Measurements from ENCODE around the gene NRXN3. TPM values are rescaled to one million over a fixed set of nuclear protein-coding genes. Genes with fewer than 3 reads are reported as not detected.

NRXN3 gene
- total RNA-seq, 1 experiment from 2014 or later, result 0.80 TPM

DNA sequence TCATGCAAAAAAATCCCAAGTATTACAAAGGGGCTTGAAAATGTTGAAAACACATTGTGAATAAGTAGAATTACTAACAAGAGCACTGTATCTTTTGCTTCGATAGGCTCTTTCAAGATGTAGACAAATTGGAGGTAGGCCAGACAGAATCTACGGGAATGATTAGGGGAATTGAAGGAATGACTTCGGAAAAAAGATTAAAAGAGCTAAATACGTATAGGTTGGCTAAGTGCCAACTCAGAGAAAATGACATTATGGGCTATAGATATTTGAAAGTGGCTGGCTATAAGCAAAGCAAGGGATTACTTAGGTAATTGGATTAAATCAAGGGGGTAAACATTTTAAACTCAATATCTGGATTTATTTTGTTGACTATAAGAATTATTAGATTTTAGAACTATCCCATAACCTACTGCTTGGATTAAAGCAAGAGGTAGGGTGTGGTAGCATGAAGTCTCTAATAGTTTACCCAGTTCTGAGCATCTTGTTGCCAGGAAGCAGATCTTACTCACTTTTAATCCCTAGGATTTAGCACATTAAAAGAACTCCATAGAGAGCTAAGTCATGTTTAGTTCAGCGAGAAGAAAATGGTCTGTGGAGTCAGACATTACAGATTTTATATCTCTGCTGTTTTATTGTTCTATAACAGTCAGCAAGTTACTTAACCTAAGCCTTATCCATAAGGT lies 1551.4 kb downstream of the NRXN3 start:
- DNase-seq, result no peak
- no peak overlapping the region for H3K4me3 ChIP-seq (ENCODE audit: insufficient read depth, low read depth, low read length)
- no peaks in the 10 kb centered on the region for H3K27me3 ChIP-seq (ENCODE audit: control insufficient read depth, insufficient read depth, low read length)
- no peaks in the 10 kb centered on the region for H3K36me3 ChIP-seq (replicated peaks; ENCODE audit: control insufficient read depth, insufficient read depth, low read length)

DNA sequence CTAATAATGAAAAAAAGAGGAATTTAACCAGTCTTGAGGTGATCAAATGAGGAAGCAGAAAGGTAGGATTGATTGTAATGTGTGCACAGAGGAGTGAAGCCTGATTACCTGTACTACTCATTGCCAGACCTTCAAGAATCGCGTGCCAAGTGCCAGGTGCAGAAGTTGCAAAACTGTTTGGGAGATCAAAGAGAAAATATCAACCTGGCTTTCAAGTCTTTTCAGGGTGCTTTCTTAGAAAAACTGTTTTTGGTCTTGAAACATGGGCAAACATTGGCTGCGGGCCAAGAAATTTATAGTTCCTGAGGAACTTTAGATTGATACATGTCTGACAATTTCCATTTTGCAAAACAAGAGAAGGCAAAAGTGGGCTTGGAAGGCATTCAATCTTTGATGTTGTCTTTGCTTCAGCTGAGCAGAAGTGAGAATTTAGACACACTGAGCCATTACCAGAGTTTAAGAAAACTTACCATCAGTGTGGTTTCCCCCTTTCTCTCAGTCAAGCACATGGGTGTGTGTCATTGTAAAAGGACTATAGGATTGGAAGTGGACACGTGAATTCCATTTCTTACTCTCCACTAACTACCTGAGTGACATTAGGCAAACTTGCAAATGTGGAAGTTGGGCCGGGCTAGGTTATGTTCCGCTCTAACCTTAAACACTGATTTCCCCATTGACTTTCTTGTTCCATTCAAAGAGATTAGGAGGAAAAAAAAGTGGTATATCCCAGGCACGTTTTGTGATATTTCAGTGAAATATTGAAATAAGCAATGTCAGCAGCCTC lies 1555.0 kb downstream of the NRXN3 start:
- DNase-seq, result no peak
- Histone ChIP-seq H3K4me3 (ENCODE audit: insufficient read depth, low read depth, low read length) (no peak overlapping the region), H3K27me3 (ENCODE audit: control insufficient read depth, insufficient read depth, low read length) (no peaks in the 10 kb centered on the region), H3K36me3 (replicated peaks; ENCODE audit: control insufficient read depth, insufficient read depth, low read length) (no peaks in the 10 kb centered on the region)

DNA sequence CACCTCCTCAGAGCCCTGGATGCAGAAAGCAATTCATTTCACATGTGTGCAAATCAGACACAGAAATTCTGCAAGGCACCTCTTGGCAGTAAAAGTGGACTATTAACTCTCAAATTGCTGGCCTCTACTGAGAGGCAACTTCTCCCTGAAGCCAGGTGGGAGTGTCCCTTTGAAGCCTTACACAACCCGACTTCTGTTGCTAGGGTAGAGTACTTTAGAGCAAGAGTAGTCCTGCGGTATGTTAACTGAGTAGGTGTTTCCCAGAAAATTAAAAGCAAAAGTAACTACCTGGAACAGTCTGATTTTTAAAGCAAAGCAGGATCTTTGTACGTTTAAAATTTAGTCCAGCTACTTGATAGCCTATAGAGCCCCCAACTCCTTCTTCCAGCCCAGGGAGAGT lies 1557.7 kb downstream of the NRXN3 start:
- Histone ChIP-seq H3K36me3 (replicated peaks; ENCODE audit: control insufficient read depth, insufficient read depth, low read length) (no peaks in the 10 kb centered on the region), H3K27me3 (ENCODE audit: control insufficient read depth, insufficient read depth, low read length) (no peaks in the 10 kb centered on the region), H3K4me3 (ENCODE audit: insufficient read depth, low read depth, low read length) (no peak overlapping the region)
- DNase-seq, result no peak

DNA sequence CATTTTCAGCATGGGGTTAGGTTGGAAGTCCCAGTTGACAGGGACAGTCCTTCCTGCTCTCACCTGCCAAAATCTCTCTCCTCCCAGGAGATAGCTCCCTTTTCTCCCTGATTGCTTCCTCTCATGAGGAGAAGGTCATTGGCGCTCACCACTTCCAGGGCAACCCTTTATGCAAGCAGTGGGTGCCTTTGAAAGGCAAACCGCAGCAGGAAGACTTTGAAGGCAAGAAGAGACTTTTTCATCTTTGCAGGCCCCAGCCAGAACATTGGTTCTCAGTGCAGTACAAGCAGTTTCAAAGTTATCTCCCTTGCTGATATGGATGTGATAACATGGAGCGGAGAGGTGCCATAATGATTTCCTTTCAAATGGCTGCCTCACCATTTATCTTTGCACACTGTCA lies 1558.2 kb downstream of the NRXN3 start:
- DNase-seq, result no peak
- Histone ChIP-seq H3K36me3 (replicated peaks; ENCODE audit: control insufficient read depth, insufficient read depth, low read length) (no peaks in the 10 kb centered on the region), H3K4me3 (ENCODE audit: insufficient read depth, low read depth, low read length) (no peak overlapping the region), H3K27me3 (ENCODE audit: control insufficient read depth, insufficient read depth, low read length) (no peaks in the 10 kb centered on the region)

DNA sequence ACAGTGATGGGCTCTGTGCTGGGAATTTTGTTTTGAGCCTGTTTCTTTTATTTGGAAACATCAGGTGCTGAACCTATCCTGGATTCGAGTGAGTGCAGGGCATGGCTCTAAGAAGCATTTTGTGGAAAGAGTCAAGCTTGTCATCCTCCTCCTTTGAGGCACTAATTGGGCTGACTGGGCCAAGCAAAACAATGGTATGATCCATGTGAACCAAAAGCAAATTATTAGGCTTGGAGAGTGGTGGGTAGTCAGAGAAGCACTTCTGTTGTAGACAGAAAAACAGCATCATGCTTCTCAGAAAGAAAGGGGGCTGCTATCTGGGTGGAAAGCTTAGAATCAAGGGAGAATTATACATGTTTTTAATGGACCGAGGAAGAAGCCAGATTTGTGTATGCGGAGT lies 1559.6 kb downstream of the NRXN3 start:
- H3K4me3 ChIP-seq (ENCODE audit: insufficient read depth, low read depth, low read length), result no peak overlapping the region
- DNase-seq, result no peak

DNA sequence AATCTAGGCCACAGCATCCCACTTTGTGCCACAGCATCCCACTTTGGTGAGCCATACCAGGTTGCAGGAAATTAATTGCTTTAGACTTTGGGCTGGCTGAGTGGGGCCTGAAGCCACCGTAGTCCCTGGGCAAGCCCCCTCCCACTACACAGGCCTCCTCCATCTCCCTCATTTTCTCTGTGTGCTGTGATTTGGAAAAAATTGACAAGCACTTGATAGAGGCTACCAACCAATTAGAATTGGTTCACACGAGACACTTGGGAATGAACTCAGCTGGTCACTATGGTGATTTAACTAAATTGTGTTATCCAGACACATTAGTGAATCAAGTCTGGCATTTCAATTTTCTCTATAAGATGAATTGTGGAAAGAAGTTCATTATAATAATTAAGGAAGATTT lies 1560.0 kb downstream of the NRXN3 start:
- no peaks in the 10 kb centered on the region for H3K27me3 ChIP-seq (ENCODE audit: control insufficient read depth, insufficient read depth, low read length)
- H3K36me3 ChIP-seq (replicated peaks; ENCODE audit: control insufficient read depth, insufficient read depth, low read length), result no peaks in the 10 kb centered on the region
- DNase-seq, result no peak
- H3K4me3 ChIP-seq (ENCODE audit: insufficient read depth, low read depth, low read length), result no peak overlapping the region

More for the DNA sequence above, 1559.6 kb downstream of the NRXN3 start:
- no peaks in the 10 kb centered on the region for H3K36me3 ChIP-seq (replicated peaks; ENCODE audit: control insufficient read depth, insufficient read depth, low read length)
- H3K27me3 ChIP-seq (ENCODE audit: control insufficient read depth, insufficient read depth, low read length), result no peaks in the 10 kb centered on the region

DNA sequence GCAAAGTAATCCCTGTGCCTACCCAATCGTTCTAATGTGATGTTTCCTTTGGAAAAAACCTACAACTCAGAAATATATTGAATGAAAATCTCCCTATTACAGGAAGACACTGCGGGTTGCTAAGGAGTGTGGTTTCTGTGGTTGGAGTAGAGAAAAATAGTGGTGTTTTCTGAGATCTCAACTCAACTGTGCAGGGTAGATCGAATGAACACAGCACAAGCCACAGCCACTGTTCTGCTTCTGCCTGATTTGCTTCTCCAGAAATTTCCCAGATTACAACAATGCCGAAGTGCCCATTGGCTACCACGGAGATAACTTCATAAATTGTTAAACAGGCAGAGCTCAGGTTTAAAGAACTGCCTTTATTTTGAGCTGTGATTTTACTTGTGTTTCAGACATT lies 1560.8 kb downstream of the NRXN3 start:
- Histone ChIP-seq H3K36me3 (replicated peaks; ENCODE audit: control insufficient read depth, insufficient read depth, low read length) (no peaks in the 10 kb centered on the region), H3K27me3 (ENCODE audit: control insufficient read depth, insufficient read depth, low read length) (no peaks in the 10 kb centered on the region), H3K4me3 (ENCODE audit: insufficient read depth, low read depth, low read length) (no peak overlapping the region)
- DNase-seq, result no peak

DNA sequence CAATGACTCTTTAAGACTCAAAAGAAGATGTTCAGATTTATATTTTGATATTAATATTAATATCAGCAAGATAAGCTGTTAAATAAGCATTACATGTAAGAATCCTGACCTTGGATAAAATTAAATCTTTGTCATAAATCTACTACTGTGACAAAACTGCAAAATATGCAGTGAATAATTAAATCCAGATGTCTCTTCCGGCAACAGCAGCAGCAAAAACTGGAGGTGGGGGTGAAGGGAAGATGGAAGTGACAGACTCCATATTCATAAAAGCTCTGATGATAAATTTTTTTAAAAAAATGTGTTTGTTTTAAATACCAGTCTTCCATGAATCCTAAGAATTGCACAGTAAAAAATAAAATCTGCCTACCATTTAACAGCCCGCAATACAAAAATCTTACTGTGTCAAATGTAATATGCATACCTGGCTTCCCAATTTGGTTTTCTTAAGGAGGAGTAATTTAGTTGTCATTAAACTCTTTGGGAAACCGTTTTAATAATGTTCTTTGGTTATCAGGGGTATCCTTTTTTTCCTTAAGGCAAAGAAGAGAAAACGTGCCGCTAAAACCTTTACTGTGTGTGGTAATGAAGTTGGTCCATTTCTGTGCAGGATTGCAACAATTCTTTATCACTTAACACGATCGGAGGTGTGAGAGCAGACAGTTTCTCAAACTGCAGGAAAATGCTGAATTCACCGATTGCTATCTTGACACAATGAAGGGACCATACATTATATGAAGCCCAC lies 1562.9 kb downstream of the NRXN3 start:
- DNase-seq, result no peak
- Histone ChIP-seq H3K36me3 (replicated peaks; ENCODE audit: control insufficient read depth, insufficient read depth, low read length) (no peaks in the 10 kb centered on the region), H3K4me3 (ENCODE audit: insufficient read depth, low read depth, low read length) (no peak overlapping the region), H3K27me3 (ENCODE audit: control insufficient read depth, insufficient read depth, low read length) (no peaks in the 10 kb centered on the region)

DNA sequence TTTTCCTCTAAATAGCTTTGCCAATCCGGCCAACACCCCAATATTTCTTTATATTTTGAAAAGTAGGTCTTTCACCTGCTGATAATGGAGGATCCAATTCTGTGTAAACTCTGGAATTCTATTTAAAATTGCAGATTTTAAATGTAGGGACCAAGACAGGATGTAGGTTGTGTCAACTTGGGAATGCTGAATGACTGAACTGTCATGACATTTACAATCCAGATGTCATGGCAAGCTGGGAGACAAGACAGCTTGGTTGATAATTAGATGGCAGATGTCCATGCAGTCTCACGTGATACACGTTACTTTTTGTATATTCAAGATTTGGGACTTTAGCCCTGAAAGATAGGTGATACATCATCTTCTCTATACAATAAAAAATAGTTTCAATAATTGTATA lies 1564.0 kb downstream of the NRXN3 start:
- no peak for DNase-seq
- no peaks in the 10 kb centered on the region for H3K27me3 ChIP-seq (ENCODE audit: control insufficient read depth, insufficient read depth, low read length)
- no peaks in the 10 kb centered on the region for H3K36me3 ChIP-seq (replicated peaks; ENCODE audit: control insufficient read depth, insufficient read depth, low read length)
- H3K4me3 ChIP-seq (ENCODE audit: insufficient read depth, low read depth, low read length), result no peak overlapping the region

DNA sequence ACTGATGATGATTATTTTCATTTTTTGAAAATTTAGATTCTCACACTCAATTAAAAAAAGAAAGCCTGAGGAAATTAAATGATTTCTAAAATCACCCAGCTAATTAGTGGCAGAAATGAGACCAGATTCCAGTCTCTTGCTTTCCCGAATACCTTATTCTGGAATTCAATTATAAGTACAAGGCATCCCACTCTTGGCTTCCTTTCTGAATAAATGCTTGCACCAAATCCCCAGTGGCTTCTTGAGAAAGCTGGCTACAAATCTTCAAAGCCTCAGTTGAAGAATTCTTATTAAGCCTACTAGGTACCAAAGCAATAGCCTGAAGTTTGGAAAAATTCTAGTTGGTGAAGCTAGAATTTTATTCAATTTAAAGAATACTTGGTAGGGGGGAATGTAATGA lies 1564.5 kb downstream of the NRXN3 start:
- DNase-seq, result no peak
- H3K4me3 ChIP-seq (ENCODE audit: insufficient read depth, low read depth, low read length), result no peak overlapping the region
- no peaks in the 10 kb centered on the region for H3K36me3 ChIP-seq (replicated peaks; ENCODE audit: control insufficient read depth, insufficient read depth, low read length)
- no peaks in the 10 kb centered on the region for H3K27me3 ChIP-seq (ENCODE audit: control insufficient read depth, insufficient read depth, low read length)

DNA sequence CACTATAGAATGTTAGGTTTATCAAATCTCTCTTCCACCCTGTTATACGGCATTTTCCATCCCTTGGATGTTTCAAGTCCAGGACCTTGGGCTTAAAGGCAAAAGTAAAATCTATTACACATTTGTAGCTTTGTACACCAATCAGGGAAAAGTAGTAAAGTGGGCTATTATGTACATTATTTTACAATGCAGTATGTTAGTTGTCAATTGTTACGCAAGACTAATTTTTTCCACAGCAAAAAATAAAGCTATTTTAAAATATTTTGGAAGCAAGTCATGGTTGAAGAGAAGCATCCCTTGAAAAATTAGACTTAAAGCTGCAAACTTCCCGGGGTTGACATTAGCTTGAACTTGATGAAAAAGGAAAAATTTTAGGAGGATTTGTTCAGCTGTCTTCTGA lies 1564.9 kb downstream of the NRXN3 start:
- DNase-seq, result no peak
- Histone ChIP-seq H3K36me3 (replicated peaks; ENCODE audit: control insufficient read depth, insufficient read depth, low read length) (no peaks in the 10 kb centered on the region), H3K4me3 (ENCODE audit: insufficient read depth, low read depth, low read length) (no peak overlapping the region), H3K27me3 (ENCODE audit: control insufficient read depth, insufficient read depth, low read length) (no peaks in the 10 kb centered on the region)

DNA sequence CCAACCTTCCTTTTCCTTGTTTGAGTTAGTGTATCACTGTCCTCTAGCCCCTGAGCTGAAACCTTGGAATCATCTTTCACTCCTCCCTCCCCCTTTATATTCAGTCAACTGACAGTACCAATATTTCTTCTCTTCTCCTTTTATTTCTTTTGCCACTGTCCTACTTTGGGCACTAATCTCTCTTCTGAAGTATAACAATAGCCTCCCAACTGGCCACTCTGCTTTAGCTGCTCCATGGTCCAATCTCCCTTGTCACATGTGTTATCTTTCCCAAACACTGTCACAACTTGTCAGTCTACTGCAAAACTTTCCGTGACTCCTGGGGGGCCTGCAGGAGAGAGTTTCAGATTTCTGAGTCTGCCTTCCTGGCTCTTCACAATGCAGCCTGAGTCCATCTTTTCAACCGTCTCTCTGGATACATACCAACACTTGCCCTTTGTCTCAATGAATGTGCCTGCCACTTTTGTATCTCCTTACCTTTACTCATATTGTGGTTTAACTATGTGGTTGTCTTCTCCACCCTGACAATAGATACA lies 1570.0 kb downstream of the NRXN3 start:
- no peaks in the 10 kb centered on the region for H3K27me3 ChIP-seq (ENCODE audit: control insufficient read depth, insufficient read depth, low read length)
- no peak for DNase-seq

DNA sequence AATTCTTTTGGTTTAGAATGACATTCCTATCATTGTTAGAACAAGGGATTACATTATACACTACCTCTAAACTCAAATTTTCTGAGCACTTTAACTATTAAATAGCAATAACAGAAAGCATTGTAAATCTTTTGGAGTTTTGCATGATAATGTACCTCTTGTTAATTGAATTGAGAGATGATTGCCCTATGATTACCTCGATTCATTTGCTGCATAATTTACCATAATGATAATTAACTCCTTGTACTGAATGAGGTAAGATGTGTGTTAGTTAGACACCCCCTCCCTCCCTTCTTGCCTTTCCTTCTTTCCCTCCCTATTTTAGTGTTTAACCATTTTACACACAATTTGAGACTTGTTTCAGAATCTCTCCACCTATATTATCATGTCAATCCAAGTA lies 1572.0 kb downstream of the NRXN3 start:
- no peaks in the 10 kb centered on the region for H3K27me3 ChIP-seq (ENCODE audit: control insufficient read depth, insufficient read depth, low read length)

More for the DNA sequence above, 1570.0 kb downstream of the NRXN3 start:
- Histone ChIP-seq H3K4me3 (ENCODE audit: insufficient read depth, low read depth, low read length) (no peak overlapping the region), H3K36me3 (replicated peaks; ENCODE audit: control insufficient read depth, insufficient read depth, low read length) (no peaks in the 10 kb centered on the region)

DNA sequence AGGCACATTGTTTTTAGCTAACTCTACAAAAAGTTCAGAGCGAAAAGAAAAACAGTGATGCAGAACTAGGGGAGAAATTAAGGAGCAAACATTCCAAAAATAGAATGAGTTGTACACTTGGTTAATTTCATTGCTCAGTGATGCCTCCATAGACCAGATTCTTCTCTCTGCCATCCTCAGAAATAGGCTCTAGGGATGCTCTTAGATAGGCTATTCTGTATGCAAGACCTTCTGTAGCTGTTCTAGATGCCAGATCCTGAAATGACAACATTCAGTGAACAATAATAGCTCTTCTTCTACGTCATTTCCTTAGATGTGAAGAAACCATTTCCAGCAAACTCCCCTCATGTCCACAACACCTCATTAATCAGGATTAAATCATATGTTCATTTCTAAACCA lies 1574.9 kb downstream of the NRXN3 start:
- Histone ChIP-seq H3K27me3 (ENCODE audit: control insufficient read depth, insufficient read depth, low read length) (no peaks in the 10 kb centered on the region), H3K4me3 (ENCODE audit: insufficient read depth, low read depth, low read length) (no peak overlapping the region), H3K36me3 (replicated peaks; ENCODE audit: control insufficient read depth, insufficient read depth, low read length) (no peaks in the 10 kb centered on the region)
- no peak for DNase-seq

More for the DNA sequence above, 1572.0 kb downstream of the NRXN3 start:
- Histone ChIP-seq H3K36me3 (replicated peaks; ENCODE audit: control insufficient read depth, insufficient read depth, low read length) (no peaks in the 10 kb centered on the region), H3K4me3 (ENCODE audit: insufficient read depth, low read depth, low read length) (no peak overlapping the region)
- no peak for DNase-seq

DNA sequence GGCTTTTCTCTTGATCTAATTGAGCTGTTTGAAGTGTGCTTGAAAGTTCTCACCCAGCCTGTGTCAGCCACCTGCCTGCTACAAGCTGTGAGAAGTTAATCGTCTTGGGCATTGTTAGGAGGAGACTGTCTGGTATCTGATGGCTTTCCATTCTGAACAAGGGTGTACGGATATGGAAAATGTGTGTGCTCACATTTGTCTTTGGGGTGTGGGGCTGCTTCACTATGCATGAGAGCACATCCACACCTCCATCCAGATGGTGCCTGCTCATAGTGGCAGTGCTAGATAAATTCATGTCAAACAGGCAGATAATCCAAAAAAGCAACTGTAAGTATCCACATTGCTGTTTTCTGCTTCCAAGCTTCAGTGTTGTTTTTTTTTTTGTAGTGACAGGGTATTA lies 1578.9 kb downstream of the NRXN3 start:
- H3K4me3 ChIP-seq (ENCODE audit: insufficient read depth, low read depth, low read length), result no peak overlapping the region
- H3K27me3 ChIP-seq (ENCODE audit: control insufficient read depth, insufficient read depth, low read length), result no peaks in the 10 kb centered on the region
- no peak for DNase-seq
- H3K36me3 ChIP-seq (replicated peaks; ENCODE audit: control insufficient read depth, insufficient read depth, low read length), result no peaks in the 10 kb centered on the region
